ENCODE data around the gene ZDHHC18.

DNA sequence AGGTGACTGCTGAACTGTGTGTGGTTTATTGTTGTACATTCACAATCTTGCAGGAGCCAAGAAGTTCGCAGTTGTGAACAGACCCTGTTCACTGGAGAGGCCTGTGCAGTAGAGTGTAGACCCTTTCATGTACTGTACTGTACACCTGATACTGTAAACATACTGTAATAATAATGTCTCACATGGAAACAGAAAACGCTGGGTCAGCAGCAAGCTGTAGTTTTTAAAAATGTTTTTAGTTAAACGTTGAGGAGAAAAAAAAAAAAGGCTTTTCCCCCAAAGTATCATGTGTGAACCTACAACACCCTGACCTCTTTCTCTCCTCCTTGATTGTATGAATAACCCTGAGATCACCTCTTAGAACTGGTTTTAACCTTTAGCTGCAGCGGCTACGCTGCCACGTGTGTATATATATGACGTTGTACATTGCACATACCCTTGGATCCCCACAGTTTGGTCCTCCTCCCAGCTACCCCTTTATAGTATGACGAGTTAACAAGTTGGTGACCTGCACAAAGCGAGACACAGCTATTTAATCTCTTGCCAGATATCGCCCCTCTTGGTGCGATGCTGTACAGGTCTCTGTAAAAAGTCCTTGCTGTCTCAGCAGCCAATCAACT is 45.2 kb upstream of the ZDHHC18 start:
- TF ChIP-seq POLR2A (IDR thresholded peaks at IDR 0.05; ENCODE audit: low read length) = no peak
- TF ChIP-seq GATA1 (IDR thresholded peaks at IDR 0.05; ENCODE audit: low read depth, low read length) = no peak
